ENCODE data around the gene RAB11B. TPM values are rescaled to one million over a fixed set of nuclear protein-coding genes. Genes with fewer than 3 reads are reported as not detected.
A peak's percentile ranks its signal among the peaks of the same experiment; 100 is the strongest.
"Not testable (repeated sequence)": the region's sequence is repeated elsewhere in the genome, so short reads cannot be mapped to it uniquely, and the experiment has no call there.

Gene RAB11B
- total RNA-seq, 1 experiment from 2014 or later, result 29.7 TPM

- ATAC-seq (no peak), DNase-seq (no peak)
- Histone ChIP-seq H3K9me2 (replicated peaks; ENCODE audit: low read length) (no peaks in the 10 kb centered on the region), H3F3A (ENCODE audit: low read length, unreplicated experiment) (no peaks in the 10 kb centered on the region), H3K4me2 (ENCODE audit: low read length) (no peak overlapping the region), H3K9ac (ENCODE audit: low read length) (no peak overlapping the region), H3K79me2 (ENCODE audit: low read length) (no peaks in the 10 kb centered on the region), H3K27ac (ENCODE audit: low read length) (no peak overlapping the region), H4K20me1 (ENCODE audit: low read length) (no peaks in the 10 kb centered on the region), H3K4me1 (ENCODE audit: insufficient read depth, low read length) (no peaks in the 10 kb centered on the region), H3K36me3 (ENCODE audit: low read depth, low read length) (no peaks in the 10 kb centered on the region), H3K27me3 (ENCODE audit: low read length) (no peaks in the 10 kb centered on the region), H3K9me3 (ENCODE audit: low read length) (no peaks in the 10 kb centered on the region), H2AFZ (ENCODE audit: low read length) (no peak overlapping the region), H3K4me3 (ENCODE audit: low read length) (no peak overlapping the region)
- CTCF ChIA-PET, result no interaction called here
- TF ChIP-seq EZH2 (IDR thresholded peaks at IDR 0.05; ENCODE audit: low read length, unreplicated experiment), result no peak
- TF ChIP-seq CTCF (conservative IDR thresholded peaks at IDR 0.05; ENCODE audit: low read depth, low read length), result peak; percentile 18; the same call in 1 of the 2 replicates
- no TSS peak for BruUV-seq (replicated peaks)
- POLR2A ChIA-PET (ENCODE audit: unreplicated experiment), result no interaction called here
- intact Hi-C loops (cut with micrococcal nuclease), result no loop called here
These were observed 16.0 kb upstream of the RAB11B start for GRCh38 chr19:8373867-8374813.

- H3K36me3 ChIP-seq (ENCODE audit: low read depth, low read length); BruUV-seq (replicated peaks); POLR2A ChIA-PET (ENCODE audit: unreplicated experiment); H3K9me3 ChIP-seq (ENCODE audit: low read length); H2AFZ ChIP-seq (ENCODE audit: low read length); DNase-seq; H3K79me2 ChIP-seq (ENCODE audit: low read length); ATAC-seq; intact Hi-C loops (cut with micrococcal nuclease); H4K20me1 ChIP-seq (ENCODE audit: low read length); H3F3A ChIP-seq (ENCODE audit: low read length, unreplicated experiment); H3K27ac ChIP-seq (ENCODE audit: low read length); H3K4me2 ChIP-seq (ENCODE audit: low read length); H3K9me2 ChIP-seq (replicated peaks; ENCODE audit: low read length); CTCF ChIA-PET; H3K9ac ChIP-seq (ENCODE audit: low read length); H3K27me3 ChIP-seq (ENCODE audit: low read length); H3K4me3 ChIP-seq (ENCODE audit: low read length); H3K4me1 ChIP-seq (ENCODE audit: insufficient read depth, low read length): not testable (repeated sequence)
These were observed 14.4 kb upstream of the RAB11B start for GRCh38 chr19:8375766-8376165.

GRCh38 chr19:8376373-8376974, 13.7 kb upstream of the RAB11B start:
- H3K4me1 ChIP-seq (ENCODE audit: insufficient read depth, low read length); CTCF ChIA-PET; ATAC-seq; H4K20me1 ChIP-seq (ENCODE audit: low read length); BruUV-seq (replicated peaks); DNase-seq; H3K9me3 ChIP-seq (ENCODE audit: low read length); H3K4me3 ChIP-seq (ENCODE audit: low read length); H2AFZ ChIP-seq (ENCODE audit: low read length); H3K27me3 ChIP-seq (ENCODE audit: low read length); H3K9ac ChIP-seq (ENCODE audit: low read length); H3F3A ChIP-seq (ENCODE audit: low read length, unreplicated experiment); H3K36me3 ChIP-seq (ENCODE audit: low read depth, low read length); H3K9me2 ChIP-seq (replicated peaks; ENCODE audit: low read length); H3K79me2 ChIP-seq (ENCODE audit: low read length); H3K4me2 ChIP-seq (ENCODE audit: low read length); POLR2A ChIA-PET (ENCODE audit: unreplicated experiment); H3K27ac ChIP-seq (ENCODE audit: low read length); intact Hi-C loops (cut with micrococcal nuclease): not testable (repeated sequence)

Data from PC-3 (cell line).